Measurements from ENCODE around the gene KDELR3. TPM values are rescaled to one million over a fixed set of nuclear protein-coding genes. Genes with fewer than 3 reads are reported as not detected.

Gene KDELR3
- total RNA-seq, 1 experiment from 2014 or later: 7.3 TPM

DNA sequence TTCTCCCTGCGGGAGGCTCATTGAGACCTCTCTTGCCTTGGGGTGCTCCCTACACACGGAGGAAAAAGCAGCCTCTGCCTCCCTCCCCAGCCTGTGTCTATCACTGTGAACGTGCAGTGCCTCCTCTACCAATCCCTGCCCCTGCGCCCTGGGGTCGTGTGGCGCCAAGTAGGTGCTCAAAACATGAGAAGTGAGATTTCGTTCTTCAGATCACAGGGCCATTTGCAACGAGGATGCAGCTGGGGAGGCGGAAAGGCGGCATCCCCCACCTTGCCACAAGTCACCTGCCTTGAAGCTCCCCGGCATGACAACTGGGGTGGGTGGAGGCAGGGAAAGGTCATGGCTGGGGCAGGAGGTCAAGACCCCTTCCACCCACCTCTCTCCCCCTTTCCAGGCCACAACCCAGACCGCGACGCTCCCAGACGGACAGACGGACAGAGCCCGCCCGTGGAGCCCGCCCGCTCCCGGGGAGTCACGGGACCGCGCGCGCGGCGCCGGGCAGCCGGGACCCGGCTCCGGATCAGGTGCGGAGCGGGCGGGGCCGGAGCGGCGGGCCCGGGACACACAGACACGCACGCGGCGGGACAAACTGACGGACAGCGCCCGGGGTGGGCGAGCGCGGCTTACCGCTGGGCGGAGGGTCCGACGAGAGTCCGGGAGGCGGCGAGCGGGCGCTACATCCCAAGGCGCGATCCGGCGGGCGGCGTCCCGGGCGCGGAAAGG, 13.4 kb upstream of the KDELR3 start:
- Histone ChIP-seq H3K4me1 (ENCODE audit: insufficient read depth, low read length) (peaks cover 3% of the 10 kb centered on the region; the same call in 1 of the 2 replicates), H2AFZ (ENCODE audit: low read length) (no peak overlapping the region), H4K5ac (ENCODE audit: insufficient read length, low read depth, low read length) (no peak overlapping the region), H3K79me1 (ENCODE audit: insufficient read depth, low read depth, low read length, poor library complexity, severe bottlenecking) (no peaks in the 10 kb centered on the region), H4K91ac (ENCODE audit: insufficient read length, low read depth, low read length) (no peak overlapping the region), H2BK12ac (ENCODE audit: insufficient read length, low read depth, low read length) (no peak overlapping the region), H3K27ac (ENCODE audit: insufficient read length, low read depth, low read length) (no peak overlapping the region), H3K18ac (ENCODE audit: insufficient read length, low read depth, low read length) (no peak overlapping the region), H3K9ac (ENCODE audit: extremely low read depth, insufficient read length, low read length) (no peak overlapping the region), H3K4ac (ENCODE audit: low read depth, low read length) (no peak overlapping the region), H3K23me2 (ENCODE audit: insufficient read length, low read depth, low read length, poor library complexity, severe bottlenecking) (peaks cover 12% of the 10 kb centered on the region), H3K56ac (ENCODE audit: insufficient read length, low read depth, low read length) (no peak overlapping the region), H3K9me3 (ENCODE audit: control insufficient read depth, low read depth, low read length) (no peaks in the 10 kb centered on the region), H3K23ac (ENCODE audit: insufficient read length, low read depth, low read length) (no peak overlapping the region), H2BK15ac (ENCODE audit: low read depth, low read length) (no peak overlapping the region), H2BK20ac (ENCODE audit: low read depth, low read length, poor library complexity, severe bottlenecking) (no peak overlapping the region), H2BK5ac (ENCODE audit: insufficient read length, low read length) (no peak overlapping the region), H4K20me1 (ENCODE audit: control insufficient read depth, insufficient read depth, insufficient read length) (no peaks in the 10 kb centered on the region), H3T11ph (ENCODE audit: low read length) (no peak overlapping the region), H3K14ac (ENCODE audit: insufficient read depth, low read length) (no peak overlapping the region; the same call in 1 of the 2 replicates), H4K8ac (replicated peaks; ENCODE audit: insufficient read length, low read depth, low read length) (no peak overlapping the region), H3K79me2 (ENCODE audit: insufficient read depth, low read length) (no peaks in the 10 kb centered on the region), H2AK5ac (ENCODE audit: insufficient read length, low read length) (no peak overlapping the region), H3K27me3 (ENCODE audit: insufficient read depth, low read length) (peaks cover 19% of the 10 kb centered on the region), H3K4me2 (ENCODE audit: insufficient read depth, insufficient read length, low read length) (peak overlapping the region; percentile 48), H2BK120ac (ENCODE audit: low read depth, low read length, poor library complexity, severe bottlenecking) (no peak overlapping the region)
- Mint-ChIP-seq H3K4me1 (peaks cover 29 to 49% of the 10 kb centered on the region in 2 experiments), H3K36me3 (ENCODE audit: insufficient read depth in 1 of 3, low read depth in 3 of 3) (no peaks in the 10 kb centered on the region; a peak in 2 of 7 replicates), H3K4me3 (peak overlapping the region; percentile 67 to 89), H3K27me3 (ENCODE audit: low read depth) (peaks cover 90% of the 10 kb centered on the region), H3K27ac (no peak overlapping the region), H3K9me3 (no peaks in the 10 kb centered on the region; a peak in 1 of 5 replicates)
- TF ChIP-seq, protein P1, sequence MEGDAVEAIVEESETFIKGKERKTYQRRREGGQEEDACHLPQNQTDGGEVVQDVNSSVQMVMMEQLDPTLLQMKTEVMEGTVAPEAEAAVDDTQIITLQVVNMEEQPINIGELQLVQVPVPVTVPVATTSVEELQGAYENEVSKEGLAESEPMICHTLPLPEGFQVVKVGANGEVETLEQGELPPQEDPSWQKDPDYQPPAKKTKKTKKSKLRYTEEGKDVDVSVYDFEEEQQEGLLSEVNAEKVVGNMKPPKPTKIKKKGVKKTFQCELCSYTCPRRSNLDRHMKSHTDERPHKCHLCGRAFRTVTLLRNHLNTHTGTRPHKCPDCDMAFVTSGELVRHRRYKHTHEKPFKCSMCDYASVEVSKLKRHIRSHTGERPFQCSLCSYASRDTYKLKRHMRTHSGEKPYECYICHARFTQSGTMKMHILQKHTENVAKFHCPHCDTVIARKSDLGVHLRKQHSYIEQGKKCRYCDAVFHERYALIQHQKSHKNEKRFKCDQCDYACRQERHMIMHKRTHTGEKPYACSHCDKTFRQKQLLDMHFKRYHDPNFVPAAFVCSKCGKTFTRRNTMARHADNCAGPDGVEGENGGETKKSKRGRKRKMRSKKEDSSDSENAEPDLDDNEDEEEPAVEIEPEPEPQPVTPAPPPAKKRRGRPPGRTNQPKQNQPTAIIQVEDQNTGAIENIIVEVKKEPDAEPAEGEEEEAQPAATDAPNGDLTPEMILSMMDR (conservative IDR thresholded peaks at IDR 0.05): no peak
- WGBS (ENCODE audit: extremely low coverage, insufficient read length, low lambda C conversion rate): no CpG with 5 or more reads among the region's 67 CpGs
- DNase-seq: no peak

All from H9 (cell line).